CD4-positive, alpha-beta T cell (primary cell): ENCODE measurements around the gene MINDY1. TPM values are rescaled to one million over a fixed set of nuclear protein-coding genes. Genes with fewer than 3 reads are reported as not detected.
A peak's percentile ranks its signal among the peaks of the same experiment; 100 is the strongest.

ENCODE experiments used
- ATAC-seq: fragments of 200-7000 bp; cut with Tn5 transposase; one replicate; pipeline ENCODE4 v1.10.0; 2022; ENCODE audit warnings: mild to moderate bottlenecking; ENCODE audit not compliant: poor library complexity
- CTCF ChIA-PET: fragments of 350-600 bp; sonication (Branson Sonifier 250); formaldehyde crosslinking; loops from one replicate; lab custom pipeline; 2021; ENCODE audit warnings: antibody characterized with exemption, inconsistent platforms; lab: Charles Lee
- POLR2A ChIA-PET: fragments of 350-600 bp; sonication (Branson Sonifier 250); formaldehyde crosslinking; loops from one replicate; lab custom pipeline; 2021; ENCODE audit warnings: antibody characterized with exemption, inconsistent platforms; lab: Charles Lee
- DNase-seq, 14 experiments: peaks; one replicate each; pipeline ENCODE4 v3.0.0-alpha.2; 2013 to 2020; ENCODE audit warnings: mixed read lengths in 2 of 14
- H3K27ac ChIP-seq, 2 donors: one replicate each; pipeline versions ENCODE4 v1.5.1 to v1.7.0; 2013; ENCODE audit warnings: low read length in 2 of 2, low read depth in 1 of 2, mild to moderate bottlenecking in 1 of 2
- H3K27me3 ChIP-seq, 2 experiments: 1 replicate in 1 of 2; 2 replicates in 1 of 2; pipeline versions ENCODE4 v1.6.1 to v1.7.0; 2013; ENCODE audit warnings: low read length in 2 of 2, control low read depth in 1 of 2, mild to moderate bottlenecking in 1 of 2, moderate library complexity in 1 of 2; ENCODE audit not compliant: insufficient read depth in 2 of 2, control insufficient read depth in 1 of 2
- H3K36me3 ChIP-seq: one replicate; pipeline ENCODE4 v1.6.1; 2013; ENCODE audit warnings: low read length, control low read depth; ENCODE audit not compliant: insufficient read depth
- H3K4me1 ChIP-seq: one replicate; pipeline ENCODE4 v1.6.1; 2013; ENCODE audit warnings: low read length, control low read depth; ENCODE audit not compliant: insufficient read depth
- H3K4me3 ChIP-seq: one replicate; pipeline ENCODE4 v1.5.1; 2013; ENCODE audit warnings: mild to moderate bottlenecking, low read length, moderate library complexity
- H3K9me3 ChIP-seq, 2 experiments: 1 replicate in 1 of 2; 2 replicates in 1 of 2; pipeline versions ENCODE4 v1.6.1 to v1.7.0; 2013; ENCODE audit warnings: low read length in 2 of 2, mild to moderate bottlenecking in 2 of 2, control low read depth in 1 of 2, moderate library complexity in 1 of 2; ENCODE audit not compliant: control insufficient read depth in 1 of 2, insufficient read depth in 1 of 2
- H3K27ac Mint-ChIP-seq: one replicate; pipeline ENCODE4 v1.8.0; 2020; ENCODE audit warnings: mixed read lengths
- H3K27me3 Mint-ChIP-seq: one replicate; pipeline ENCODE4 v1.8.0; 2021; ENCODE audit warnings: mixed read lengths
- H3K36me3 Mint-ChIP-seq: one replicate; pipeline ENCODE4 v1.8.0; 2021; ENCODE audit warnings: low read depth, mixed read lengths
- H3K4me1 Mint-ChIP-seq: one replicate; pipeline ENCODE4 v1.8.0; 2021; ENCODE audit warnings: low read depth, mixed read lengths
- H3K4me3 Mint-ChIP-seq: one replicate; pipeline ENCODE4 v1.8.0; 2020; ENCODE audit warnings: mild to moderate bottlenecking, mixed read lengths
- H3K9me3 Mint-ChIP-seq: one replicate; pipeline ENCODE4 v1.8.0; 2020; ENCODE audit warnings: mixed read lengths
- CTCF ChIP-seq: fragments of 200-600 bp; IDR thresholded peaks from one replicate; pipeline ENCODE4 v1.8.0; 2022; ENCODE audit warnings: antibody characterized with exemption, mild to moderate bottlenecking
- intact Hi-C, 2 experiments: fragments of 100-400 bp; cut with DNase I in 1 of 2; cut with micrococcal nuclease in 1 of 2; formaldehyde crosslinking; loops; one replicate each; pipeline versions ENCODE4 v1.15.1 to v1.9.0; 2023 to 2025; cut with DNase I, micrococcal nuclease
- total RNA-seq, 174 experiments: library from RNA in 2 of 174; stranded (reverse) in 2 of 174; gene quantifications; one replicate each; pipeline ENCODE4 v1.2.3 and lab custom pipeline; 2021 to 2026

The MINDY1 gene
- total RNA-seq, 2 experiments from 2014 or later: 7.8 to 9.2 TPM

DNA sequence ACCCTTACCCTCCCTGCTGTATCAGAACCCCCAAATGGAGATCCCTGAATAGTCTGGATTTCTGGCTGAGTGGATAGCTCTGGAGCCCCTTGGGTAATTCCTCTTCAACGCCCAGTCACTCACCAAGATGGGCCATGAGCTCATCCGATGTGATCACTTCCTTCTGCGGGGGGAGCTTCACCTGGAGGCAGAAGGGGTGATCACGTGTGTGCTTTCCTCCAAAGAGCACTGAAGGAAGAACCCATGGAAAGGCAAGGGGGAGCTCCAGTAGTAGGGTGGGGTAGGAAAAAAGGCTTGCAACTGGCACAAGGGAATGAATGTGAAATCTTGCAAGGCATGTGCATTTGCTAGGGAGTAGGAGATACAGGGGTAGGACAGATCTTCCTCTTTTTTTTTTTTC is 5.1 kb downstream of the MINDY1 start:
- H3K4me3 Mint-ChIP-seq: peak overlapping the region; percentile 93
- H3K4me1 ChIP-seq: peaks cover 72% of the 10 kb centered on the region
- intact Hi-C loops: loop anchor here in 1 of 2 experiments (2.0 kb wide), 1 partner anchor 23 kb away; no protein-coding TSS in a partner anchor
- no peaks in the 10 kb centered on the region for H3K9me3 ChIP-seq
- peaks cover 59% of the 10 kb centered on the region for H3K36me3 ChIP-seq
- POLR2A ChIA-PET: interaction anchor here (0.6 to 1.4 kb wide), 3 partner anchors 39 to 155 kb away, joined by 3 to 4 read pairs (median 3); partner anchors contain the start of gene TNFAIP8L2
- H3K4me3 ChIP-seq: no peak overlapping the region
- no peaks in the 10 kb centered on the region for H3K27me3 ChIP-seq
- H3K27ac ChIP-seq: no peak overlapping the region
- H3K27me3 Mint-ChIP-seq: no peaks in the 10 kb centered on the region
- peak in 1 of 14 experiments; percentile 32 for DNase-seq
- CTCF ChIA-PET: interaction anchor here (1.0 to 1.6 kb wide), 2 partner anchors 23 to 69 kb away, joined by 3 to 6 read pairs; partner anchors contain the start of gene GABPB2
- peaks cover 59% of the 10 kb centered on the region for H3K4me1 Mint-ChIP-seq
- no peaks in the 10 kb centered on the region for H3K9me3 Mint-ChIP-seq
- peaks cover 78% of the 10 kb centered on the region for H3K36me3 Mint-ChIP-seq
- ATAC-seq: no peak
- no peak for TF ChIP-seq CTCF
- peak overlapping the region; percentile 98 for H3K27ac Mint-ChIP-seq

DNA sequence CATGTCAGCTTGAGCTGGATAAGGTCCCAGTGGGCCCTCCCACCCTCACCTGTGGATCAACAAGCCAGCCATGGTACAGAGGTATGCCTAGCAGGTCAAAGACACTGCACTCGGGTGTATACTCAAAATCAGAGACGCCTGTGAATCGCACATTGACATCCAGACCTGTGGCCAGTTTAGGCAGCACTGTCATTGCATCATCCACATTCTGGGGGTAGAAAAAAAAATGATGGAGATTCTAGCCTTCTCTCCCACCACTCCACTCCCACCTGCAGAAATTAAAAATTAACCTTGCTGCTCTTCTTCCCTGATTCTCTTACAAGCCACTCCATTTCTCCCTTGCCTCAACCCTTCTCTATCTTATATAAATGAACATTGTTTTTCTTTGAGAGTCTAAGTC is 6.3 kb downstream of the MINDY1 start:
- intact Hi-C loops: loop anchor here in 1 of 2 experiments (2.0 kb wide), 1 partner anchor 22 kb away; no protein-coding TSS in a partner anchor
- peaks cover 60% of the 10 kb centered on the region for H3K36me3 ChIP-seq
- peak overlapping the region; percentile 98 for H3K27ac Mint-ChIP-seq

DNA sequence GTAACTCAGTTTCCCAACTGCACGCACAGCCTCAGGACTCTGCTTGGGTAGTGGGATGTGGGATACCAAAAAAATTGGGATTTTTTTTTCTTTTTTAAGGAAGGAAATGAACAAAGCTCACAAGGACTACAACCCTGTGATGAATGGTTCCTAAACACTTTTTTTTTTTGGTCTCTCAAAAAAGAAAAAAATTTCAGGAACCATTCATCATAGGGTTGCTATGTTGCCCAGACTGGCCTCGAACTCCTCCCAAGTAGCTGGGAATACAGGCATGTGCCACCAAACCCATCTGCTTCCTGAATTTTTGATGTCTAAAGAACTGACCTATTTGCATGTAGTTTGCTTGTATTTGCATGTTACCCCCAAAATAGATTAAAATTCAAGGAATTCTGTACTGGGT is 6.8 kb downstream of the MINDY1 start:
- peaks cover 74% of the 10 kb centered on the region for H3K36me3 Mint-ChIP-seq
- H3K9me3 ChIP-seq: no peaks in the 10 kb centered on the region
- no peaks in the 10 kb centered on the region for H3K9me3 Mint-ChIP-seq
- ChIA-PET CTCF (interaction anchor here (0.8 kb wide), 1 partner anchor 25 kb away, joined by 3 read pairs; no protein-coding TSS in a partner anchor), POLR2A (interaction anchor here (1.2 to 1.7 kb wide), 2 partner anchors 17 to 25 kb away, joined by 3 read pairs; partner anchors contain the start of genes ANXA9 and CERS2)
- peaks cover 66% of the 10 kb centered on the region for H3K4me1 ChIP-seq
- H3K4me3 ChIP-seq: no peak overlapping the region
- no peak overlapping the region for H3K27ac ChIP-seq
- no peak for TF ChIP-seq CTCF
- H3K27me3 ChIP-seq: no peaks in the 10 kb centered on the region
- ATAC-seq (no peak), DNase-seq (no peak)
- H3K36me3 ChIP-seq: peaks cover 60% of the 10 kb centered on the region
- H3K4me3 Mint-ChIP-seq: no peak overlapping the region
- H3K4me1 Mint-ChIP-seq: peaks cover 50% of the 10 kb centered on the region
- intact Hi-C loops: loop anchor here in 1 of 2 experiments (2.0 to 5.0 kb wide), 3 partner anchors 21 to 538 kb away; no protein-coding TSS in a partner anchor
- peak overlapping the region; percentile 98 for H3K27ac Mint-ChIP-seq
- no peaks in the 10 kb centered on the region for H3K27me3 Mint-ChIP-seq

More for the DNA sequence above, 6.3 kb downstream of the MINDY1 start:
- Mint-ChIP-seq H3K27me3 (no peaks in the 10 kb centered on the region), H3K4me1 (peaks cover 52% of the 10 kb centered on the region), H3K9me3 (no peaks in the 10 kb centered on the region), H3K4me3 (no peak overlapping the region), H3K36me3 (peaks cover 75% of the 10 kb centered on the region)
- no peak overlapping the region for H3K27ac ChIP-seq
- no peak overlapping the region for H3K4me3 ChIP-seq
- POLR2A ChIA-PET: interaction anchor here (1.0 to 1.7 kb wide), 2 partner anchors 25 to 436 kb away, joined by 3 read pairs; partner anchors contain the start of gene CERS2
- H3K9me3 ChIP-seq: no peaks in the 10 kb centered on the region
- ATAC-seq: no peak
- H3K27me3 ChIP-seq: no peaks in the 10 kb centered on the region
- peaks cover 71% of the 10 kb centered on the region for H3K4me1 ChIP-seq
- no peak for DNase-seq
- TF ChIP-seq CTCF: no peak
- CTCF ChIA-PET: interaction anchor here (0.8 kb wide), 1 partner anchor 24 kb away, joined by 3 read pairs; no protein-coding TSS in a partner anchor
